ENCODE results near the gene CCDC27.
A peak's percentile ranks its signal among the peaks of the same experiment; 100 is the strongest.

Gene CCDC27

DNA sequence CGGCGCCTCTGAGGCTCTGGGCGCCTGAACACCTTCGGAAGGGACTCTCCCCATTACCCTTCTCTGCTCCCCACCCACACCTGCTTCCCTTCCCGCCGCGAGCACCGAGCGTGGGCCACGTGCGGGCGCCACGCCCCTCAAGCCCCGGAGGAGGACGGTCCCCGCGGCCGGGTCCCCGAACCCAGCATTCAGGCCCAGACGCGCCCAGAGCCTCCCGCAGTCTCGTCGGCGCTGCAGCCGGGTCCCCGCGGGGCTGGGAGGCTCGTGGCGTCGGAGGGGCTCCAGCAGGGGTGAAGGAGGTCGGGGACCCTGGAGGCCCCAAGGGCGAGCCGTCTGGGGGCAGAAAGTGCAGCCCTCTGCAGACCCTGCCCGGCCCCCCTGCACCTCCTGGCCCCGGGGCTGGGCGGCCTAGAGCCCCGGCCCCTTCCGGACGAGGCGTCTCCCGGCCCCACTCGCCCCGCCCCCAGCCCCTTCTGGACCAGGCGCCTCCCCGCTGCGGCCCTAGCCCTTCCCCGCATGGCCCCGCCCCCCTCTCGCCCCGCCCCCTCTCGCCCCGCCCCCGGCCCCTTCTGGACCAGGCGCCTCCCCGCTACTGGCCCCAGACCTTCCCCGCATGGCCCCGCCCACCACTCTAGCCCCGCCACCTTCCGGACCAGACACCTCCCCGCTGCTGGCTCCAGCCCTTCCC lies 19.9 kb downstream of the CCDC27 start:
- peak; percentile 49 for DNase-seq (ENCODE audit: low read depth)
- TF ChIP-seq, protein P1, sequence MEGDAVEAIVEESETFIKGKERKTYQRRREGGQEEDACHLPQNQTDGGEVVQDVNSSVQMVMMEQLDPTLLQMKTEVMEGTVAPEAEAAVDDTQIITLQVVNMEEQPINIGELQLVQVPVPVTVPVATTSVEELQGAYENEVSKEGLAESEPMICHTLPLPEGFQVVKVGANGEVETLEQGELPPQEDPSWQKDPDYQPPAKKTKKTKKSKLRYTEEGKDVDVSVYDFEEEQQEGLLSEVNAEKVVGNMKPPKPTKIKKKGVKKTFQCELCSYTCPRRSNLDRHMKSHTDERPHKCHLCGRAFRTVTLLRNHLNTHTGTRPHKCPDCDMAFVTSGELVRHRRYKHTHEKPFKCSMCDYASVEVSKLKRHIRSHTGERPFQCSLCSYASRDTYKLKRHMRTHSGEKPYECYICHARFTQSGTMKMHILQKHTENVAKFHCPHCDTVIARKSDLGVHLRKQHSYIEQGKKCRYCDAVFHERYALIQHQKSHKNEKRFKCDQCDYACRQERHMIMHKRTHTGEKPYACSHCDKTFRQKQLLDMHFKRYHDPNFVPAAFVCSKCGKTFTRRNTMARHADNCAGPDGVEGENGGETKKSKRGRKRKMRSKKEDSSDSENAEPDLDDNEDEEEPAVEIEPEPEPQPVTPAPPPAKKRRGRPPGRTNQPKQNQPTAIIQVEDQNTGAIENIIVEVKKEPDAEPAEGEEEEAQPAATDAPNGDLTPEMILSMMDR (IDR thresholded peaks at IDR 0.05; ENCODE audit: low read depth, low read length, missing control alignments): no peak
- H3K4me3 ChIP-seq (ENCODE audit: low read depth, low read length): peak overlapping the region; percentile 59

GRCh38 chr1:3772715-3773571 lies 20.7 kb downstream of the CCDC27 start, which contains the start of gene SMIM1:
Gene SMIM1 (plus strand): TSS chr1:3772749. CDS start chr1:3775374, 2,625 bp downstream.
- no peak for DNase-seq (ENCODE audit: low read depth)
- H3K4me3 ChIP-seq (ENCODE audit: low read depth, low read length): peak within 1 kb of the TSS; percentile 59
- TF ChIP-seq, protein P1 (IDR thresholded peaks at IDR 0.05; ENCODE audit: low read depth, low read length, missing control alignments): no peak

- DNase-seq (ENCODE audit: low read depth): no peak
- TF ChIP-seq, protein P1 (IDR thresholded peaks at IDR 0.05; ENCODE audit: low read depth, low read length, missing control alignments): no peak
- no peak overlapping the region for H3K4me3 ChIP-seq (ENCODE audit: low read depth, low read length)
Observed at GRCh38 chr1:3773572-3774275, 21.5 kb downstream of the CCDC27 start.

GRCh38 chr1:3774276-3774945 lies 22.2 kb downstream of the CCDC27 start:
- H3K4me3 ChIP-seq (ENCODE audit: low read depth, low read length): no peak overlapping the region
- TF ChIP-seq, protein P1 (IDR thresholded peaks at IDR 0.05; ENCODE audit: low read depth, low read length, missing control alignments): no peak
- no peak for DNase-seq (ENCODE audit: low read depth)

DNA sequence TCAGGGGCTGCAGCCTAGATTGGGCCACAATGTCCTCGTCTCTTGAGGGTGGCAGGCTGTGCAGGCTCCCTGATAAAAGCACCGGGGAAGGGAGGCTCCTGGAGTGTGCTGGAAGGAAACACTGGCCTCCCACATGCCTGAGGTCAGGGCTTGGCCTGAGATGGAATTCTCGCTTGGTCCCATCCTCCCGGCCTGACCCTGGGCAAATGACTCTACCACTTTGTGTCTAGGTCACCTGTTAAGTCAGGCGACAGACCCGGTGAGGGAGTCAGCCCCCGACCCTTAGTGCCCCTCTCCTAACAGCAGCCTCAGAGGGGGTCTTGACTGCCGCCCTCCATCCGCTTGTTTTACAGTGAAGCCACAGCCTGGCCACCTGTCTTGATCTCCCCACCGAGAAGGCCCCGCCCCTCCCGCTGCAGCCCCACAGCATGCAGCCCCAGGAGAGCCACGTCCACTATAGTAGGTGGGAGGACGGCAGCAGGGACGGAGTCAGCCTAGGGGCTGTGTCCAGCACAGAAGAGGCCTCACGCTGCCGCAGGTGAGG lies 22.8 kb downstream of the CCDC27 start:
- H3K4me3 ChIP-seq (ENCODE audit: low read depth, low read length): no peak overlapping the region
- TF ChIP-seq, protein P1 (IDR thresholded peaks at IDR 0.05; ENCODE audit: low read depth, low read length, missing control alignments): no peak
- no peak for DNase-seq (ENCODE audit: low read depth)

Data from GM12864 (cell line).